Right lobe of liver (tissue), 4 donors: ENCODE data around the gene PRR14.

ENCODE experiments used
- CTCF ChIP-seq, 4 donors: fragments of 200-600 bp in 3 of 4; fragments of 450-650 bp in 1 of 4; IDR thresholded peaks; one replicate each; pipeline versions ENCODE4 v1.5.1 to v1.8.0; 2016 to 2022; ENCODE audit warnings: antibody characterized with exemption in 4 of 4, mild to moderate bottlenecking in 2 of 4
- POLR2A ChIP-seq: fragments of 450-650 bp; IDR thresholded peaks from one replicate; pipeline ENCODE4 v1.6.1; 2017; ENCODE audit warnings: antibody characterized with exemption, mild to moderate bottlenecking
- donor health status: DM: no; HTN: no; CAD: no.
- donor health status: DM: no; HTN: no; CAD: no.
- donor health status: DM: no; HTN: yes; CAD: no.

- TF ChIP-seq CTCF (IDR thresholded peaks at IDR 0.05) (no peak), POLR2A (no peak)
Observed at GRCh38 chr16:30656974-30657865, 6.5 kb downstream of the PRR14 start.
